Mammary epithelial cell (primary cell): ENCODE results near the gene RTTN.

ENCODE experiments used
- CTCF ChIP-seq, 2 donors: IDR thresholded peaks in 1 of 2; conservative IDR thresholded peaks in 1 of 2; 2 replicates each; pipeline ENCODE4 v1.5.1; 2011 to 2012; ENCODE audit warnings: inconsistent platforms in 2 of 2, low read length in 2 of 2, mild to moderate bottlenecking in 2 of 2, control low read depth in 1 of 2, low read depth in 1 of 2; ENCODE audit not compliant: insufficient read depth in 1 of 2; ENCODE audit errors: extremely low read depth in 1 of 2
- EZH2 ChIP-seq: IDR thresholded peaks from 2 replicates; pipeline ENCODE4 v1.6.1; 2012; ENCODE audit warnings: low read length, inconsistent platforms, borderline replicate concordance

- TF ChIP-seq CTCF (conservative IDR thresholded peaks at IDR 0.05 in 1 of 2, IDR thresholded peaks at IDR 0.05 in 1 of 2; ENCODE audit: extremely low read depth in 1 of 2, insufficient read depth in 1 of 2, low read depth in 1 of 2, low read length in 2 of 2) (no peak), EZH2 (no peak)
These were observed 30.3 kb downstream of the RTTN start for GRCh38 chr18:70175216-70175615.
